Measurements from ENCODE around the gene TMEM145.

DNA sequence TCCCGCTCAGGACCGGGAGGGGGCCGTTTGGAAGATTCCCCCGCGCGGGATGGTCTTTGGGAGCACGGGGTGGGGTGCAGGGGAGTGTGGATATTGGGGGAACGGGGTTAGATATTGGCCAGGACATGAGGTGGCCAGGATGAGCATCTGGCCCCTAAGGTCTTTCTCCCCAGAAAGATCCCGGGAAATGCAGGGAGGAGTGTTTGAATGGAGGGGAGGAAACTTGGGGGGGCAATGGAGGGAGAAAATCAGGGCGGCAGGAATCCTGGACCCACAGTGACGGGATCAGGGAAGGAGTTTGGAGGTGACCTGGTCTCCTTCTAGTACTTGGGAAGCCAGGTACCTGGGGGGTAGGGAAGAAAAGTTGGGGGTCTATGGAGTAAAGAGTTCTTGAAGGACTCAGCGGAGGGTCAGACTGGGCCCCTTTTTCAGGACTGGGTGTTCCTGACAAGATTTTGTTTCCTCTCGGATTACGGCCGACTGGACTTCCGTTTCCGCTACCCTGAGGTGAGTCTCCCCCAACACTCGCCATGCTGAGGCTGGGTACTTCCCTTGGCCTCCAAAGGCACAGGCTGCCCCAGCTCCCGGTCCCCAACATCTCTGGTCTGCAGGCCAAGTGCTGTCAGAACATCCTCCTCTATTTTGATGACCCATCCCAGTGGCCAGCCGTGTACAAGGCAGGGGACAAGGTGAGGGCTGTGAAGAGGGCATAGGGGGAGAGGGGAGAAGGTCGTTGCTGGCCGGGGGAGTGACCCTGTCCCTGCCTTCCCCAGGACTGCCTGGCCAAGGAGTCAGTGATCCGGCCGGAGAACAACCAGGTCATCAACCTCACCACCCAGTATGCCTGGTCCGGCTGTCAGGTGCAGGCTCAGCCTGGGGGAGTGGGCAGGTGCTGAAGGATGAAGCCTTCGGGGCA lies 989 bp downstream of the TMEM145 start:
- TF ChIP-seq POLR2A (IDR thresholded peaks at IDR 0.05) = no peak
- TF ChIP-seq, protein P1, sequence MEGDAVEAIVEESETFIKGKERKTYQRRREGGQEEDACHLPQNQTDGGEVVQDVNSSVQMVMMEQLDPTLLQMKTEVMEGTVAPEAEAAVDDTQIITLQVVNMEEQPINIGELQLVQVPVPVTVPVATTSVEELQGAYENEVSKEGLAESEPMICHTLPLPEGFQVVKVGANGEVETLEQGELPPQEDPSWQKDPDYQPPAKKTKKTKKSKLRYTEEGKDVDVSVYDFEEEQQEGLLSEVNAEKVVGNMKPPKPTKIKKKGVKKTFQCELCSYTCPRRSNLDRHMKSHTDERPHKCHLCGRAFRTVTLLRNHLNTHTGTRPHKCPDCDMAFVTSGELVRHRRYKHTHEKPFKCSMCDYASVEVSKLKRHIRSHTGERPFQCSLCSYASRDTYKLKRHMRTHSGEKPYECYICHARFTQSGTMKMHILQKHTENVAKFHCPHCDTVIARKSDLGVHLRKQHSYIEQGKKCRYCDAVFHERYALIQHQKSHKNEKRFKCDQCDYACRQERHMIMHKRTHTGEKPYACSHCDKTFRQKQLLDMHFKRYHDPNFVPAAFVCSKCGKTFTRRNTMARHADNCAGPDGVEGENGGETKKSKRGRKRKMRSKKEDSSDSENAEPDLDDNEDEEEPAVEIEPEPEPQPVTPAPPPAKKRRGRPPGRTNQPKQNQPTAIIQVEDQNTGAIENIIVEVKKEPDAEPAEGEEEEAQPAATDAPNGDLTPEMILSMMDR (IDR thresholded peaks at IDR 0.05) = peak in 2 of 5 experiments; percentile 19 to 26
- no peak for TF ChIP-seq EP300 (IDR thresholded peaks at IDR 0.05; ENCODE audit: low read depth)

Data from transverse colon (tissue), 3 donors.